NCI-H2227 (cell line): ENCODE measurements around the gene AGO3.
"Not testable (repeated sequence)": the region's sequence is repeated elsewhere in the genome, so short reads cannot be mapped to it uniquely, and the experiment has no call there.

ENCODE experiments used
- DNase-seq: peaks from one replicate; lab custom pipeline; 2025; ENCODE audit not compliant: unreplicated experiment; lab: John Stamatoyannopoulos, UW

The AGO3 gene

GRCh38 chr1:35924838-35925237, 6.1 kb upstream of the AGO3 start:
- no peak for DNase-seq

GRCh38 chr1:35925741-35926140, 5.2 kb upstream of the AGO3 start:
- DNase-seq: no peak

- DNase-seq: no peak
Measured at GRCh38 chr1:35927472-35927871, 3.4 kb upstream of the AGO3 start.

GRCh38 chr1:35929730-35930592, 944 bp upstream of the AGO3 start:
- DNase-seq: peak; percentile 74

- no peak for DNase-seq
Measured at GRCh38 chr1:35931446-35932157, 697 bp downstream of the AGO3 start.

- no peak for DNase-seq
Measured at GRCh38 chr1:35932158-35932636, 1.3 kb downstream of the AGO3 start.

GRCh38 chr1:35932941-35933340, 2.0 kb downstream of the AGO3 start:
- no peak for DNase-seq

- DNase-seq: no peak
Measured at GRCh38 chr1:35935442-35936388, 4.8 kb downstream of the AGO3 start.

- DNase-seq: no peak
Measured at GRCh38 chr1:35936838-35937237, 5.9 kb downstream of the AGO3 start.

GRCh38 chr1:35939484-35939883, 8.6 kb downstream of the AGO3 start:
- no peak for DNase-seq

- DNase-seq: no peak
Measured at GRCh38 chr1:35945327-35945726, 14.4 kb downstream of the AGO3 start.

- DNase-seq: no peak
Measured at GRCh38 chr1:35947547-35947946, 16.6 kb downstream of the AGO3 start.

GRCh38 chr1:35958558-35958957, 27.7 kb downstream of the AGO3 start:
- no peak for DNase-seq

- DNase-seq: no peak
Measured at GRCh38 chr1:35959304-35959703, 28.4 kb downstream of the AGO3 start.

GRCh38 chr1:35962952-35963351, 32.0 kb downstream of the AGO3 start:
- no peak for DNase-seq

GRCh38 chr1:35964277-35964676, 33.4 kb downstream of the AGO3 start:
- not testable (repeated sequence) for DNase-seq

GRCh38 chr1:35968396-35968795, 37.5 kb downstream of the AGO3 start:
- DNase-seq: no peak

GRCh38 chr1:35971601-35972000, 40.7 kb downstream of the AGO3 start:
- no peak for DNase-seq

- not testable (repeated sequence) for DNase-seq
Measured at GRCh38 chr1:35972631-35973030, 41.7 kb downstream of the AGO3 start.

GRCh38 chr1:35980090-35980489, 49.2 kb downstream of the AGO3 start:
- DNase-seq: no peak

- no peak for DNase-seq
Measured at GRCh38 chr1:35988237-35988636, 57.3 kb downstream of the AGO3 start.
